ENCODE measurements around the gene USP15.
"Not testable (repeated sequence)": the region's sequence is repeated elsewhere in the genome, so short reads cannot be mapped to it uniquely, and the experiment has no call there.

- not testable (repeated sequence) for TF ChIP-seq EP300, POLR2A, CTCF (IDR thresholded peaks at IDR 0.05)
Measured at GRCh38 chr12:62337643-62338042, 77.4 kb downstream of the USP15 start.
